ENCODE data around the gene ABCF1. TPM values are rescaled to one million over a fixed set of nuclear protein-coding genes. Genes with fewer than 3 reads are reported as not detected.
A peak's percentile ranks its signal among the peaks of the same experiment; 100 is the strongest.

ABCF1 gene
- total and polyA plus RNA-seq, 9 of the 15 experiments (the other 6 are each of a cell fraction or from before 2014, with no cell fraction given): 41.6 to 193 (median 102) TPM

- TF ChIP-seq MGA (IDR thresholded peaks at IDR 0.05): no peak
- TF ChIP-seq ELF1 (tag; IDR thresholded peaks at IDR 0.05): 0 out of 2 replicates have a peak, but pooled peaks have one; percentile 39
- no peak for TF ChIP-seq ARHGAP35 (IDR thresholded peaks at IDR 0.05; ENCODE audit: partially characterized antibody)
- TF ChIP-seq, protein P1, sequence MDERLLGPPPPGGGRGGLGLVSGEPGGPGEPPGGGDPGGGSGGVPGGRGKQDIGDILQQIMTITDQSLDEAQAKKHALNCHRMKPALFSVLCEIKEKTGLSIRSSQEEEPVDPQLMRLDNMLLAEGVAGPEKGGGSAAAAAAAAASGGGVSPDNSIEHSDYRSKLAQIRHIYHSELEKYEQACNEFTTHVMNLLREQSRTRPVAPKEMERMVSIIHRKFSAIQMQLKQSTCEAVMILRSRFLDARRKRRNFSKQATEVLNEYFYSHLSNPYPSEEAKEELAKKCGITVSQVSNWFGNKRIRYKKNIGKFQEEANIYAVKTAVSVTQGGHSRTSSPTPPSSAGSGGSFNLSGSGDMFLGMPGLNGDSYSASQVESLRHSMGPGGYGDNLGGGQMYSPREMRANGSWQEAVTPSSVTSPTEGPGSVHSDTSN (CRISPR knock-in tag; IDR thresholded peaks at IDR 0.05; ENCODE audit: low read depth): no peak
- TF ChIP-seq, protein P1 (tag; conservative IDR thresholded peaks at IDR 0.05; ENCODE audit: low read depth): 0 out of 2 replicates have a peak, but pooled peaks have one; percentile 31
- no peak for TF ChIP-seq CSDE1 (IDR thresholded peaks at IDR 0.05)
- TF ChIP-seq, protein P2, sequence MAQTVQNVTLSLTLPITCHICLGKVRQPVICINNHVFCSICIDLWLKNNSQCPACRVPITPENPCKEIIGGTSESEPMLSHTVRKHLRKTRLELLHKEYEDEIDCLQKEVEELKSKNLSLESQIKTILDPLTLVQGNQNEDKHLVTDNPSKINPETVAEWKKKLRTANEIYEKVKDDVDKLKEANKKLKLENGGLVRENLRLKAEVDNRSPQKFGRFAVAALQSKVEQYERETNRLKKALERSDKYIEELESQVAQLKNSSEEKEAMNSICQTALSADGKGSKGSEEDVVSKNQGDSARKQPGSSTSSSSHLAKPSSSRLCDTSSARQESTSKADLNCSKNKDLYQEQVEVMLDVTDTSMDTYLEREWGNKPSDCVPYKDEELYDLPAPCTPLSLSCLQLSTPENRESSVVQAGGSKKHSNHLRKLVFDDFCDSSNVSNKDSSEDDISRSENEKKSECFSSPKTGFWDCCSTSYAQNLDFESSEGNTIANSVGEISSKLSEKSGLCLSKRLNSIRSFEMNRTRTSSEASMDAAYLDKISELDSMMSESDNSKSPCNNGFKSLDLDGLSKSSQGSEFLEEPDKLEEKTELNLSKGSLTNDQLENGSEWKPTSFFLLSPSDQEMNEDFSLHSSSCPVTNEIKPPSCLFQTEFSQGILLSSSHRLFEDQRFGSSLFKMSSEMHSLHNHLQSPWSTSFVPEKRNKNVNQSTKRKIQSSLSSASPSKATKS (CRISPR knock-in tag; IDR thresholded peaks at IDR 0.05): no peak
- TF ChIP-seq ZNF780A (CRISPR knock-in tag; IDR thresholded peaks at IDR 0.05): no peak
- no peak for TF ChIP-seq HEY1 (CRISPR knock-in tag; IDR thresholded peaks at IDR 0.05; ENCODE audit: borderline replicate concordance)
Observed at GRCh38 chr6:30615958-30616810, 44.9 kb downstream of the ABCF1 start (continued).

Data from K562 (cell line).